ENCODE results near the gene S100A16. TPM values are rescaled to one million over a fixed set of nuclear protein-coding genes. Genes with fewer than 3 reads are reported as not detected.
"Not testable (repeated sequence)": the region's sequence is repeated elsewhere in the genome, so short reads cannot be mapped to it uniquely, and the experiment has no call there.

Gene S100A16
- total RNA-seq, 3 donors from 2014 or later, result 0.24 to 0.29 TPM; not detected in 1

DNA sequence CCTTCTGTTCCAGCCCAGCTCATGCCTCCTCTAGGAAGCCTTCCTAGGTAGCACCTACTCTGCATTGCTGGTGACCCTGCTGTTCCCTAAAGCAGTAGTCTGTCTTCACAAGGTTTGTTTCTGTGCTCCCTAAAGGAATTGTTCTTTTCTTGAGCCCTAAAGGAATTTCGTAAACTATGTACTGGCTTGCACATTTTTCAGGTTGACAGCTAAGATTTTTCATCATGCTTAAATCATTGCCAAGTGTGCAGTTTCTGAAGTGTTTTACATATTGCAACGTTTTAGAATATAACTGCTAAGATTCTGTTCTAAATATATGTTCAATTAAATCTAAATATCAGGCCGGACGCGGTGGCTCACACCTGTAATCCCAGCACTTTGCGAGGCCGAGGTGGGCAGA lies 13.1 kb downstream of the S100A16 start:
- Mint-ChIP-seq H3K4me1 (ENCODE audit: low read depth) (peaks cover 21% of the 10 kb centered on the region), H3K9me3 (no peaks in the 10 kb centered on the region), H3K4me3 (no peak overlapping the region), H3K36me3 (ENCODE audit: insufficient read depth) (no peaks in the 10 kb centered on the region), H3K27me3 (ENCODE audit: low read depth) (no peaks in the 10 kb centered on the region)
- ATAC-seq (no peak), DNase-seq (no peak)

DNA sequence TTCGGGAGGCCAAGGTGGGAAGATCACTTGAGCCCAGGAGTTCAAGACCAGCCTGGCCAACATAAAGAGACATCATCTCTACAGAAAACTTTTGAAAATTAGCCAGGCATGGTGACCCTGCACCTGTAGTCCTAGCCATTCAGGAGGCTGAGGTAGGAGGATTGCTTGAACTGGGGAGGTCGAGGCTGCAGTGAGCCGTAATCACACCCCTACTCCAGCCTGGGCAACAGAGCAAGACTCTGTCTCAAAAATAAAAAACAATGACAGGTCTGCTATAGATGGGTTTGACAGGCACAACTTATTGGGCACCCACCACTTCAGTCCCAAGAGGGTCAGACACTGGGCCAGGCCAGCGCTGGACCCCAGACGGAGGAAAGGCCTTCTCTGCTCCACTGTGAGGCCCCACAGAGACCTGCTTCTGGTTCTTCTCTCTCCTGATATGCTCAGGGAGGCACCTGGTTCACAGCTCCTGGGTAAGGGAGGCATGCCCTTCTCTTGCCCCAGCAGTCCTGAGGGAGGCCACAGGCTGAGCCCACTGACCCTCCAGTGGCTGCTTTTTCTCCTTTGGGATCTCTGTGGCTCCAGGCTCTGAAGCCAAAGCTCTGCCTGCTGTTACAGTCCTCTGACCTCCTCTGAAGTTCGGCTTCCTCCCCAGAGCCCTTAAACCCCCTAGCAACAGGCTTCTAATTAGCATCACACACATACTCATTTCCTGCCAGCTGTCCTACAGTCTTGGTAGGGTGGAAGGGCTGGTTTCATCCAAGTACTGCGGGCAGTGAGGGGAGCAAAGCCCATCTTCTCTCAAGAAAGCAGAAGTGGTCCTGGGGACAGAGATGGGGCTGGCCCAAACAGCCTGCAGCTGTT lies 14.4 kb downstream of the S100A16 start:
- peak; percentile 58 to 72 for ATAC-seq
- H3K9me3 Mint-ChIP-seq, result no peaks in the 10 kb centered on the region
- H3K36me3 Mint-ChIP-seq (ENCODE audit: insufficient read depth), result no peaks in the 10 kb centered on the region
- no peak overlapping the region for H3K4me3 Mint-ChIP-seq
- H3K27me3 Mint-ChIP-seq (ENCODE audit: low read depth), result no peaks in the 10 kb centered on the region
- DNase-seq, result no peak
- H3K4me1 Mint-ChIP-seq (ENCODE audit: low read depth), result peaks cover 21% of the 10 kb centered on the region

DNA sequence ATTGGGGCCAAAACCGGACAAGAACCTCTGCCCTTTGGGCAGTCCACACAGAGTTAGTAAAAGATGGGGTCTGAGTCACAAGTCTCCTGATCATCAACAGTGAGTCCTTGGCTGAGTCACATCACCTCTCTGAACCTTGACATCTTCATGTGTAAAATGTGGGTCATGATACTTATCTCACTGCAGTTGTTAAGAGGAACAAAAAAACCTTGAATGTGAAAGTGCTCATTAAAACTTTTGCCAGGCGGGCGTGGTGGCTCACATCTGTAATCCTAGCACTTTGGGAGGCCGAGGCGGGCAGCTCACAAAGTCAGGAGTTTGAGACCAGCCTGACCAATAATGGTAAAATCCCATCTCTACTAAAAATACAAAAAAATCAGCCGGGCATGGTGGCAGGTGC lies 15.7 kb downstream of the S100A16 start:
- H3K27me3 Mint-ChIP-seq (ENCODE audit: low read depth), result no peaks in the 10 kb centered on the region
- peaks cover 18% of the 10 kb centered on the region for H3K4me1 Mint-ChIP-seq (ENCODE audit: low read depth)
- H3K4me3 Mint-ChIP-seq, result no peak overlapping the region
- no peak for DNase-seq
- ATAC-seq, result peak; percentile 86 to 92
- no peaks in the 10 kb centered on the region for H3K9me3 Mint-ChIP-seq
- no peaks in the 10 kb centered on the region for H3K36me3 Mint-ChIP-seq (ENCODE audit: insufficient read depth)

DNA sequence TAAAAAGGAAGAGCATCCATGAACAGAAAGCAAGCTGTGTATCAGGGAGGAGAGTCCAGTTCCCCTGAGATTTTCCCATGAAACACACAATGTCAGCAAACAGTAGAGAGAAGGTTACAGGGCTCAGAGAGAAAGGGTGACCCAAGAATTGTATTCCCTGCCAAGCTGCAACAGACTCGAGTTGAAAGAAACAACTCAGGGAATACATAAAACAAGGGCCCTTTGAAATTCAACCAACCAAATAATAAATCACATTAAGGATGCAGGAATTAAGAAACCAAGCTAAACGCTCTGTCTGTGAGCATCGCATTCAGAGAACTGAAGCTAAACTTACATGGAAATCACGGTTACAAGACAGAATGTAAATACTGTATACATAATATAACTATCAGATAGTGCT lies 20.2 kb downstream of the S100A16 start:
- H3K9me3 Mint-ChIP-seq, result no peaks in the 10 kb centered on the region

DNA sequence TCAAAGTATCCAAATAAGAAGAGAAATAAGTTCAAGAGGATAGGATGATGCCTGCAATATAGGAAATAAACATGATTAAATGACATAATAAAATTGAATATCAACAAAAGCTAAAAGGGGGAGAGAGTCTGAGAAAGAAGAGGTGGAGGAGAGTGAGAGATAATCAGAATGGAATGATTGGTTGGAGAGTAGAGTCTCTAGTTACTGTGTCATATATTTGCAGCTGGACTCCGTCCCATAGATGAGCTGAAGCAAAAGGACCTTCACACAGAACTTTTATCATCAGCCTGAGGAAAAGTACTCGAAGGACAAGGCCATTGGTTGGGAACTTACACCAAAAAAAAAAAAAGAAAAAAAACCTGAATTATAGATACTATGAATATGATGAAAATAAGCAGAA lies 24.5 kb downstream of the S100A16 start:
- Mint-ChIP-seq H3K4me3 (no peak overlapping the region), H3K27me3 (ENCODE audit: low read depth) (peaks cover 6% of the 10 kb centered on the region), H3K9me3 (no peaks in the 10 kb centered on the region), H3K36me3 (ENCODE audit: insufficient read depth) (no peaks in the 10 kb centered on the region), H3K4me1 (ENCODE audit: low read depth) (no peaks in the 10 kb centered on the region)
- no peak for DNase-seq
- ATAC-seq, result no peak

More for the DNA sequence above, 20.2 kb downstream of the S100A16 start:
- no peaks in the 10 kb centered on the region for H3K36me3 Mint-ChIP-seq (ENCODE audit: insufficient read depth)
- H3K4me3 Mint-ChIP-seq, result no peak overlapping the region
- peaks cover 9% of the 10 kb centered on the region for H3K4me1 Mint-ChIP-seq (ENCODE audit: low read depth)
- no peaks in the 10 kb centered on the region for H3K27me3 Mint-ChIP-seq (ENCODE audit: low read depth)
- DNase-seq (no peak), ATAC-seq (no peak)

DNA sequence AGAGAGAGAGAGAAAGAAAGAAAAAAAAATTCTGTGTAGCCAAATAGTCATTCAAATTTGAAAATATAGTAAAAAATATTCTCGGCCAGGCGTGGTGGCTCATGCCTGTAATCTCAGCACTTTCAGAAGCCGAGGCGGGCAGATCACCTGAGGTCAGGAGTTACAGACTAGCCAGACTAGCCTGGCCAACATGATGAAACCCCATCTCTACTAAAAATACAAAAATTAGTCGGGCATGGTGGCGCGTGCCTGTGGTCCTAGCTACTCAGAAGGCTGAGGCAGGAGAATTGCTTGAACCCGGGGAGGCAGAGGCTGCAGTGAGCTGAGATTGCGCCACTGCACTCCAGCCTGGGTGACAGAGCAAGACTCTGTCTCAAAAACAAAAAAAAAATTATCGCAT lies 24.9 kb downstream of the S100A16 start:
- H3K27me3 Mint-ChIP-seq (ENCODE audit: low read depth); ATAC-seq; H3K4me1 Mint-ChIP-seq (ENCODE audit: low read depth); H3K9me3 Mint-ChIP-seq; H3K36me3 Mint-ChIP-seq (ENCODE audit: insufficient read depth); H3K4me3 Mint-ChIP-seq; DNase-seq: not testable (repeated sequence)

DNA sequence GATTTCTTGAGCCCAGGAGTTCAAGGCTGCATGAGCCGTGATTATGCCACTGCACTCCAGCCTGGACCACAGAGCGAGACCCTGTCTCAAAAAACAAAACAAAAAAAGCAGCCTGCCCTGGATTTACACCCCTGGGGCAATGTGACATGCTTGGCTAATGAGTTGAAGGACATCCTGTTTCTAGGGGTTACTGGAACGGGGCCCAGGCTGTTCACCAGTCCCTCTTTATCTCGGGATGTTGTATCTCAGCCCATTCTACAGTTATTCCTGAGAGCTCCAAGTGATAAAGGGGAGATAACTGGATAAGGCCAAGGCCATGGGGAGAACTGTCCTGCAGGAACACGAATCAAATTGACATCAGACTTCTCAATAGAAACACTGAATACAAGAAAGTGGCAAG lies 25.6 kb downstream of the S100A16 start:
- Mint-ChIP-seq H3K27me3 (ENCODE audit: low read depth) (peaks cover 6% of the 10 kb centered on the region), H3K36me3 (ENCODE audit: insufficient read depth) (no peaks in the 10 kb centered on the region), H3K9me3 (no peaks in the 10 kb centered on the region), H3K4me1 (ENCODE audit: low read depth) (no peaks in the 10 kb centered on the region), H3K4me3 (no peak overlapping the region)
- DNase-seq (no peak), ATAC-seq (no peak)

DNA sequence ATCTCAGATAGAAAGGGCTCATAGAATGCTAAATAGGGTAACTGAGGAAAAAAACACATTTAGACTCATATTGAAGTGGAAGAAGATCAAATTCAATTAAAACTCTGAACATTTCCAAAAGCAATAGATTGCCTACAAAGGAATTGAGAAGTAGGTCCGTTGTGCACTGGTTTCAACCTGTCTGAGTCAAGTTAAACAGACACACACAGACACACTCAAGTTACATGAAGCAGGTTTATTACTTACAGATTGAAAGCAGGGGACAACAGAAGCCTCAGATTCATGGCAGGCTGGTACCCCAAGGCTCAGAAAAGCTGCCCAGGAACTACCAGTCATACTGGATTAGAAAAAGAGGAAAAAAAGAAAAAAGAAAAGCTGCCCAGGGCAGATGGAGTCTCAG lies 26.6 kb downstream of the S100A16 start:
- Mint-ChIP-seq H3K9me3 (no peaks in the 10 kb centered on the region), H3K36me3 (ENCODE audit: insufficient read depth) (no peaks in the 10 kb centered on the region), H3K27me3 (ENCODE audit: low read depth) (peaks cover 6% of the 10 kb centered on the region), H3K4me3 (no peak overlapping the region), H3K4me1 (ENCODE audit: low read depth) (no peaks in the 10 kb centered on the region)
- no peak for DNase-seq
- ATAC-seq, result no peak

DNA sequence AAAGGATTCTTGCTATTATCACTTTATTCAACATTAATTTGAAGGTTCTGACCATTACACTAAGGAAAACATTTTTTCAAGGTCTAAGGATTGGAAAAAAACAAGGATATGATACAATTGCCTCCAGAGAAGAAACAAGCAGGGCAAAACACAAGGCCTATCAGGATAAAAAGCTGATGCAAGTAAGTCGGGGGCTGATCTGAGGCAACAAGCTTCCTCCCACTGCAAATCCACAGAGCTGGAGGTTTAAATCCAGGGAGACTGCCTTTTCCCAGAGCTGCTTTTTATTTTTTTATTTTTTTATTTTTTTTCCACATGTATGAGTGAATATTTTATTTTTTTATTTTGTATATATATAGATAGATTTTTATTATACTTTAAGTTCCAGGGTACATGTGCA lies 27.9 kb downstream of the S100A16 start:
- H3K4me1 Mint-ChIP-seq (ENCODE audit: low read depth), result no peaks in the 10 kb centered on the region
- DNase-seq, result no peak
- no peak for ATAC-seq
- H3K4me3 Mint-ChIP-seq, result no peak overlapping the region
- no peaks in the 10 kb centered on the region for H3K9me3 Mint-ChIP-seq
- no peaks in the 10 kb centered on the region for H3K36me3 Mint-ChIP-seq (ENCODE audit: insufficient read depth)
- peaks cover 6% of the 10 kb centered on the region for H3K27me3 Mint-ChIP-seq (ENCODE audit: low read depth)

DNA sequence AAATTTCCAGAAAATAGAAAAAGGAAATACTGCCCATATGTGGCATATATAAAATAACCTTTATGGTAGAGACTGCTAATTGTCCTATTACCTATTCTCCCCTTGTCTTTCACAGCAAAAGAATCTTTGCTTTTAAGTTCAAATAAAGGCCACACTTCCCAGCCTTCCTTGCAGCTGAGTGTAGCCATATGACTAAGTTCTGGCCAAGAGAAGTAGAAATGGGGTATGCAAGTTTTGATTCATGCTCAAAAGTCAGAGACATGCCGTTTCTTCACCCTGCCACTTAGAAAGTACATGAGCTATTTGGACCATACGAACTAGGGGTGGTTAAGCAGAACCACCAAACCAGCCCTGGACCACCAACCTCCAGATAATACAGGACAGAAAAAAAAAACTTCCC lies 29.0 kb downstream of the S100A16 start:
- peaks cover 11% of the 10 kb centered on the region for H3K27me3 Mint-ChIP-seq (ENCODE audit: low read depth)
- no peaks in the 10 kb centered on the region for H3K9me3 Mint-ChIP-seq
- H3K36me3 Mint-ChIP-seq (ENCODE audit: insufficient read depth), result no peaks in the 10 kb centered on the region
- no peak overlapping the region for H3K4me3 Mint-ChIP-seq
- ATAC-seq, result no peak
- H3K4me1 Mint-ChIP-seq (ENCODE audit: low read depth), result no peaks in the 10 kb centered on the region
- no peak for DNase-seq

DNA sequence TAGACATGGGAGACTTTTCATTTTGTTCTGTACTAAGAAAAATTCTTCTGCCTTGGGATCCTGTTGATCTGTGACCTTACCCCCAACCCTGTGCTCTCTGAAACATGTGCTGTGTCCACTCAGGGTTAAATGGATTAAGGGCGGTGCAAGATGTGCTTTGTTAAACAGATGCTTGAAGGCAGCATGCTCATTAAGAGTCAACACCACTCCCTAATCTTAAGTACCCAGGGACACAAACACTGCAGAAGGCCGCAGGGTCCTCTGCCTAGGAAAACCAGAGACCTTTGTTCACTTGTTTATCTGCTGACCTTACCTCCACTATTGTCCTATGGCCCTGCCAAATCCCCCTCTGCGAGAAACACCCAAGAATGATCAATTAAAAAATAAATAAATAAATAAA lies 29.4 kb downstream of the S100A16 start:
- not testable (repeated sequence) for H3K9me3 Mint-ChIP-seq; H3K36me3 Mint-ChIP-seq (ENCODE audit: insufficient read depth)

DNA sequence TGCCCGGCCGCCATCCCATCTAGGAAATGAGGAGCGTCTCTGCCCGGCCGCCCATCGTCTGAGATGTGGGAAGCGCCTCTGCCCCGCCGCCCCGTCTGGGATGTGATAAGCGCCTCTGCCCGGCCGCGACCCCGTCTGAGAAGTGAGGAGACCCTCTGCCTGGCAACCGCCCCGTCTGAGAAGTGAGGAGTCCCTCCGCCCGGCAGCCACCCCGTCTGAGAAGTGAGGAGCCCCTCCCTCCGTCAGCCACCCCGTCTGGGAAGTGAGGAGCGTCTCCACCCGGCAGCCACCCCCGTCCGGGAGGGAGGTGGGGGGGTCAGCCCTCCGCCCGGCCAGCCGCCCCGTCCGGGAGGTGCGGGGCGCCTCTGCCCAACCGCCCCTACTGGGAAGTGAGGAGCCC lies 30.1 kb downstream of the S100A16 start:
- DNase-seq; H3K9me3 Mint-ChIP-seq; ATAC-seq; H3K36me3 Mint-ChIP-seq (ENCODE audit: insufficient read depth); H3K4me1 Mint-ChIP-seq (ENCODE audit: low read depth); H3K4me3 Mint-ChIP-seq: not testable (repeated sequence)
- peaks cover 20% of the 10 kb centered on the region for H3K27me3 Mint-ChIP-seq (ENCODE audit: low read depth)

More for the DNA sequence above, 29.4 kb downstream of the S100A16 start:
- H3K27me3 Mint-ChIP-seq (ENCODE audit: low read depth), result peaks cover 13% of the 10 kb centered on the region
- not testable (repeated sequence) for DNase-seq; H3K4me1 Mint-ChIP-seq (ENCODE audit: low read depth); H3K4me3 Mint-ChIP-seq; ATAC-seq

DNA sequence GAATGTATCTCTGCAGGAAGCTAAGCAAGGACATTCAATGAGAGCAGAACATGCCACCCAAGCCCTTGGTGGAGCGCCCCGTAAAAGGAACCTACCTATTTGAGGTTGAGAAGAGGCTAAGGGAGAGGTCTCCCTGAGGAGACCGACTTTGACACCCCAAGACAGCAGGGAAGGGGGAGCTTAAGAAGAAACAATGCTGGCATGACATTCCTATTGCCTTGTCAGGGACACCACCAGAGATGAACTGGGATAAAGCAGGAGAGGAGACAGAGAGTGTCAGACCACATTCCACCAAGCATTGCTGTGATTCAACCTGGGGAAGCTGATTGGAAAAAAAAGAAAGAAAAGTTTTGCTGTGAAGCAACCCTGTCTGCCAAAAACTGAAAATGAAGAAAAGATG lies 34.0 kb downstream of the S100A16 start:
- Mint-ChIP-seq H3K4me3 (no peak overlapping the region), H3K9me3 (no peaks in the 10 kb centered on the region), H3K36me3 (ENCODE audit: insufficient read depth) (no peaks in the 10 kb centered on the region), H3K27me3 (ENCODE audit: low read depth) (peaks cover 25% of the 10 kb centered on the region), H3K4me1 (ENCODE audit: low read depth) (no peaks in the 10 kb centered on the region)
- ATAC-seq (no peak), DNase-seq (no peak)

DNA sequence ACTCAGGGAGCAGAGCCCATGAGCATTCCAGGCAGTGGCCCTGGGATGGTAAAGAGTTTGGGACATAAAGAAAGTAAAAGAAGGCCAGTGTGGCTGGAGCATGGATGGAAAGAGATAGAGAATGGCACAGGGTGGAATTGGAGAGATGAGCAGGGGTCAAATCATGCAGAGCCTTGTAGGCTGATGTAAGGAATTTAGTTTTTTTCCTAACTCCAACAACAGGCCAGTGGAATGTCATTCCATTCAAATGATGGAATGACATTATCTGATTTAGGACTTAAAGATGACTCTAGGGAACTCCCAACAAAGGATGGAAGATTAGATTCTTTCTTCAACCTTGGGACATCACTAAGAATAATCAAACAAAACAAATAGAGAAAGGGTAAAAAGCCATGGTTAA lies 34.4 kb downstream of the S100A16 start:
- Mint-ChIP-seq H3K4me1 (ENCODE audit: low read depth) (no peaks in the 10 kb centered on the region), H3K9me3 (no peaks in the 10 kb centered on the region), H3K36me3 (ENCODE audit: insufficient read depth) (no peaks in the 10 kb centered on the region), H3K27me3 (ENCODE audit: low read depth) (peaks cover 25% of the 10 kb centered on the region), H3K4me3 (no peak overlapping the region)
- DNase-seq (no peak), ATAC-seq (no peak)

DNA sequence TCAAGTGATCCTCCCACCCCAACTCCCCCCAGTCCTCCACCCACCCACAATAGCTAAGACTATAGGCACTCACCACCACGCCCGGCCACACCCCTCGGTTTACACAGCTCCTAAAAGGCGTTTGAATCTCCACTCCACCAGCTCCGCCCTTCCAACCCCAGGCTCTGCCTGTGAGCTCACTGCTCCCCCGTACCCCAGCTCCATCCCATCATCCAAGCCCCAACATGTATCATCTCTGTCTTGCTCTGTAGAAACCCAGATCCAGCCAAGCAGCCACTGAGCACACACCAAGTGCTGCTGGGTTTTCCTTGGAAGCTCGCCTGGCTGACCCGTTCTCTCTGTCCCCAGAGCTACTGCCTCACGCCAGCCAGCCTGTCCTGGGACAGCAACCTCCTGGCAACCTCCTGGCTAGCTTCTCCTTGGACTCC lies 35.3 kb downstream of the S100A16 start:
- no peak overlapping the region for H3K4me3 Mint-ChIP-seq
- H3K27me3 Mint-ChIP-seq (ENCODE audit: low read depth), result peaks cover 25% of the 10 kb centered on the region
- ATAC-seq, result no peak
- H3K36me3 Mint-ChIP-seq (ENCODE audit: insufficient read depth), result no peaks in the 10 kb centered on the region
- H3K9me3 Mint-ChIP-seq, result no peaks in the 10 kb centered on the region
- peaks cover 7% of the 10 kb centered on the region for H3K4me1 Mint-ChIP-seq (ENCODE audit: low read depth)
- DNase-seq, result no peak

Measured in activated T-cell treated with anti-CD3 and anti-CD28 coated beads, Interleukin-2, amount 50 U/mL, for 4 hours (primary cell).